WTC11 (cell line): Measurements from ENCODE around the gene MITF. TPM values are rescaled to one million over a fixed set of nuclear protein-coding genes. Genes with fewer than 3 reads are reported as not detected.

ENCODE experiments used
- ATAC-seq: fragments of 200-7000 bp; cut with Tn5 transposase; 2 replicates; pipeline ENCODE4 v1.10.0; 2021; ENCODE audit warnings: mild to moderate bottlenecking, moderate library complexity
- CTCF ChIA-PET: fragments of 300-600 bp; sonication (Branson Sonifier 250); formaldehyde crosslinking; loops from one replicate; lab custom pipeline; 2021; ENCODE audit warnings: antibody characterized with exemption; lab: Charles Lee
- POLR2A ChIA-PET: fragments of 350-600 bp; sonication (Branson Sonifier 250); formaldehyde crosslinking; loops from one replicate; lab custom pipeline; 2021; ENCODE audit warnings: antibody characterized with exemption; lab: Charles Lee
- DNase-seq: peaks from one replicate; pipeline ENCODE4 v3.0.0; 2021; ENCODE audit warnings: low spot score
- H3K27ac Mint-ChIP-seq: 2 replicates; pipeline ENCODE4 v1.8.0; 2021; ENCODE audit warnings: mixed read lengths
- H3K27me3 Mint-ChIP-seq: 2 replicates; pipeline ENCODE4 v1.8.0; 2021; ENCODE audit warnings: low read depth, mild to moderate bottlenecking, moderate library complexity, mixed read lengths
- H3K36me3 Mint-ChIP-seq: 2 replicates; pipeline ENCODE4 v1.8.0; 2021; ENCODE audit warnings: mixed read lengths
- H3K4me1 Mint-ChIP-seq: 2 replicates; pipeline ENCODE4 v1.8.0; 2022; ENCODE audit warnings: mixed read lengths
- H3K4me3 Mint-ChIP-seq: 2 replicates; pipeline ENCODE4 v1.8.0; 2021; ENCODE audit warnings: mild to moderate bottlenecking, moderate library complexity, mixed read lengths
- H3K9me3 Mint-ChIP-seq: 2 replicates; pipeline ENCODE4 v1.8.0; 2021; ENCODE audit warnings: mixed read lengths
- CBFB ChIP-seq: sonication (generic); formaldehyde crosslinking; IDR thresholded peaks from 2 replicates; pipeline ENCODE4 v1.8.1; 2022; ENCODE audit warnings: mild to moderate bottlenecking, low read depth, missing genetic modification reagents
- E2F4 ChIP-seq: sonication (generic); formaldehyde crosslinking; IDR thresholded peaks from 2 replicates; pipeline ENCODE4 v1.8.1; 2022; ENCODE audit warnings: low read depth, mild to moderate bottlenecking, moderate library complexity, missing genetic modification reagents, borderline replicate concordance
- ETV6 ChIP-seq: sonication (generic); formaldehyde crosslinking; IDR thresholded peaks from 2 replicates; pipeline ENCODE4 v1.8.1; 2022; ENCODE audit warnings: mild to moderate bottlenecking, missing genetic modification reagents
- FOXP1 ChIP-seq: sonication (generic); formaldehyde crosslinking; IDR thresholded peaks from 2 replicates; pipeline ENCODE4 v1.8.0; 2022; ENCODE audit warnings: missing genetic modification reagents, mild to moderate bottlenecking, moderate library complexity, borderline replicate concordance
- HMGA2 ChIP-seq: fragments of 250-450 bp; sonication (Bioruptor Pico); IDR thresholded peaks from 2 replicates; pipeline ENCODE4 v1.4.0; 2021; ENCODE audit warnings: mild to moderate bottlenecking, moderate library complexity
- MLX ChIP-seq: sonication (generic); formaldehyde crosslinking; IDR thresholded peaks from 2 replicates; pipeline ENCODE4 v1.8.1; 2023; ENCODE audit warnings: mild to moderate bottlenecking, missing genetic modification reagents, moderate library complexity
- MYBL2 ChIP-seq: sonication (generic); formaldehyde crosslinking; IDR thresholded peaks from 2 replicates; pipeline ENCODE4 v1.8.1; 2023; ENCODE audit warnings: mild to moderate bottlenecking, moderate library complexity, missing genetic modification reagents
- ZBTB43 ChIP-seq: sonication (generic); formaldehyde crosslinking; IDR thresholded peaks from 2 replicates; pipeline ENCODE4 v1.8.1; 2023; ENCODE audit warnings: mild to moderate bottlenecking, missing genetic modification reagents
- ZNF121 ChIP-seq: sonication (generic); formaldehyde crosslinking; IDR thresholded peaks from 2 replicates; pipeline ENCODE4 v1.8.0; 2023; ENCODE audit warnings: missing genetic modification reagents
- ZNF219 ChIP-seq: sonication (generic); formaldehyde crosslinking; IDR thresholded peaks from 2 replicates; pipeline ENCODE4 v1.8.0; 2023; ENCODE audit warnings: missing genetic modification reagents, mild to moderate bottlenecking, borderline replicate concordance
- ZNF423 ChIP-seq: fragments of 250-450 bp; sonication (Bioruptor Pico); IDR thresholded peaks from 2 replicates; pipeline ENCODE4 v2.1.2; 2022; ENCODE audit warnings: mild to moderate bottlenecking, moderate library complexity
- ZSCAN18 ChIP-seq: fragments of 250-450 bp; sonication (Bioruptor Pico); IDR thresholded peaks from 2 replicates; pipeline ENCODE4 v2.1.2; 2022; ENCODE audit warnings: mild to moderate bottlenecking, moderate library complexity
- total RNA-seq: library from RNA; stranded (reverse); gene quantifications from 3 replicates; pipeline ENCODE4 v1.2.3, GENCODE V29; 2021
- TF ChIP-seq, protein P1 (sequence below): sonication (generic); formaldehyde crosslinking; IDR thresholded peaks from 2 replicates; pipeline ENCODE4 v1.8.0; 2023; ENCODE audit warnings: missing genetic modification reagents
- TF ChIP-seq, protein P2 (sequence below): fragments of 250-450 bp; sonication (Bioruptor Pico); conservative IDR thresholded peaks from 2 replicates; pipeline ENCODE4 v1.9.0; 2021; ENCODE audit warnings: mild to moderate bottlenecking
- TF ChIP-seq, protein P3 (sequence below): sonication (generic); formaldehyde crosslinking; IDR thresholded peaks from 2 replicates; pipeline ENCODE4 v1.8.0; 2022; ENCODE audit warnings: mild to moderate bottlenecking, missing genetic modification reagents

Gene MITF
- total RNA-seq, 1 experiment from 2014 or later, result 1.3 TPM

DNA sequence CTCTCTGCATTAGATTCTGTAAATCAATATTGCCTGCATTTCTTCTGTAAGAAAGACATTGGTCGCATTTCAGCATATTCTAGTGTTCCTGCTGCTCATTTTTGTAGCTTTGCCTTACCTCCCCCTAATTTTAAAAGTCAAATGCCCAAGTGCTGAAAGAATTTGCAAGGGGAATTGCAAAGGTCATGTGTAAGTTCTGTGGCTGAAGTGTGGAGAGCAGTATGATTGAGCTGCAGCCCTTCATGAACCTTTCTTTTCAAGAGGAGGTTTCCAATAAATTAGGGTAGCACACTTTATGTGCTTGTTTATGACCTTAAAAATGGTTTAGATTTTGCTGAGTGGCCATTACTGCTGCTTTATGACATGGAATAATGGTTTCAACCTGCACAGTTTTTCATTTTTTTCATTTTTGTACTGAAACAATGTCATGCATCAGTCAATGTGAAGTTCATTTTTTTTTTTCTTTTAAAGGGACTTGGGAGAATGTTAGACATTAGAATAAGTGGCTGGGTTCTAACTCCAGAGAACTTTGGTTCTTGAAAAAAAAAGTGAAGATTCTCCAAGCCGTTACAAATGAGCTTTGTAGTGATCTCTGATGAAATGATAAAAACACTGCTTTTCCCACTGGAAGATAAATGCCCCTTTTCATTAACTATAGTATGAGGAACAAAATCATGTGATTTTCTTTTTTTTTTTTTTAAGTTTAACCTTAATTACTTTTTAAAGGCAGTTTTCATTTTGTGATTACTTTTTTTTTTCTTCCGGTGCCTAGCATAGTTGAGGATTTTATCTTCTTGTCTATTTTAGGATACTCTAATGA is 99.6 kb downstream of the MITF start (continued):
- TF ChIP-seq ZSCAN18 (CRISPR knock-in tag) (no peak), HMGA2 (CRISPR knock-in tag) (no peak)

- Mint-ChIP-seq H3K4me3 (no peak overlapping the region), H3K9me3 (no peaks in the 10 kb centered on the region), H3K36me3 (no peaks in the 10 kb centered on the region), H3K27ac (no peak overlapping the region), H3K4me1 (no peaks in the 10 kb centered on the region), H3K27me3 (no peaks in the 10 kb centered on the region)
- ChIA-PET POLR2A (no interaction called here), CTCF (no interaction called here)
- TF ChIP-seq ETV6 (CRISPR knock-in tag), result no peak
- DNase-seq (no peak), ATAC-seq (no peak)
Measured at GRCh38 chr3:69842351-69842750, 103.1 kb downstream of the MITF start.

- H3K27ac Mint-ChIP-seq, result no peak overlapping the region
- ChIA-PET CTCF (no interaction called here), POLR2A (no interaction called here)
- H3K27me3 Mint-ChIP-seq, result no peaks in the 10 kb centered on the region
- no peaks in the 10 kb centered on the region for H3K9me3 Mint-ChIP-seq
- TF ChIP-seq, protein P1, sequence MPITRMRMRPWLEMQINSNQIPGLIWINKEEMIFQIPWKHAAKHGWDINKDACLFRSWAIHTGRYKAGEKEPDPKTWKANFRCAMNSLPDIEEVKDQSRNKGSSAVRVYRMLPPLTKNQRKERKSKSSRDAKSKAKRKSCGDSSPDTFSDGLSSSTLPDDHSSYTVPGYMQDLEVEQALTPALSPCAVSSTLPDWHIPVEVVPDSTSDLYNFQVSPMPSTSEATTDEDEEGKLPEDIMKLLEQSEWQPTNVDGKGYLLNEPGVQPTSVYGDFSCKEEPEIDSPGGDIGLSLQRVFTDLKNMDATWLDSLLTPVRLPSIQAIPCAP (CRISPR knock-in tag), result no peak
- H3K4me3 Mint-ChIP-seq, result no peak overlapping the region
- no peak for ATAC-seq
- no peaks in the 10 kb centered on the region for H3K36me3 Mint-ChIP-seq
- no peak for DNase-seq
- no peaks in the 10 kb centered on the region for H3K4me1 Mint-ChIP-seq
Measured at GRCh38 chr3:69842789-69843188, 103.5 kb downstream of the MITF start.

GRCh38 chr3:69844706-69845105 is 105.4 kb downstream of the MITF start:
- POLR2A ChIA-PET, result no interaction called here
- Mint-ChIP-seq H3K4me3 (no peak overlapping the region), H3K36me3 (no peaks in the 10 kb centered on the region)

More at GRCh38 chr3:69844706-69845105, 105.4 kb downstream of the MITF start:
- TF ChIP-seq, protein P2, sequence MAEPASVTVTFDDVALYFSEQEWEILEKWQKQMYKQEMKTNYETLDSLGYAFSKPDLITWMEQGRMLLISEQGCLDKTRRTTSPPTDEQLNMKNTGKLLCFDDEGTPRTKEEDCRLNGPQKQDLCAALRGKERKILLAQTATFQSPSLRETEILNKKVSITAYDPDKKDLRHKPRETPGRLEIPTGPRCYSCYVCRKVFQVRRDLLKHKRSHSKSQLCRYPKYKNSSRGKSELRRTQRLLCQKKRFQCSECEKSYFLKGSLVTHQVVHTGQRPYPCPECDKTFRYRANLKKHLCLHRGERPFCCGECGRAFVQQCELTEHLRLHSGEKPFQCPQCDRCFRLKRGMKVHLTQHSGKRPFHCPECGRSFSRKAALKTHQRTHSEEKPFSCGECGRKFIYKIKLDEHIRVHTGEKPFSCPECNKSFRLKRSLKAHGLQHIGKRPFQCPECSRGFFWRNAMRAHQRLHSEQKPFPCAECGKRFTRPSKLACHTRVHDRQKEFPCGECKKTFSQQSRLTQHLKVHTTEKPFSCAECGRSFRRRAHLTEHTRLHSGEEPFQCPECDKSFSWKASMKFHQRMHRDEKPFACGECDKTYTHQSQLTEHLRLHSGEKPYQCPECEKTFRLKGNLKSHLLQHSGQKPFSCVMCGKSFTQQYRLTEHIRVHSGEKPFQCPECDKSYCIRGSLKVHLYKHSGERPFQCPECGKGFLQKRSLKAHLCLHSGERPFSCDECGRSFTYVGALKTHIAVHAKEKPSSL, result no peak
- TF ChIP-seq CBFB (CRISPR knock-in tag), result no peak
- TF ChIP-seq ZNF423 (CRISPR knock-in tag), result no peak
- no peak for TF ChIP-seq MYBL2 (CRISPR knock-in tag)
- TF ChIP-seq E2F4 (CRISPR knock-in tag), result no peak
- no peak for TF ChIP-seq ZBTB43 (CRISPR knock-in tag)
- TF ChIP-seq ZNF121 (CRISPR knock-in tag), result no peak
- TF ChIP-seq FOXP1 (CRISPR knock-in tag), result no peak
- TF ChIP-seq ZNF219 (CRISPR knock-in tag), result no peak
- TF ChIP-seq, protein P3, sequence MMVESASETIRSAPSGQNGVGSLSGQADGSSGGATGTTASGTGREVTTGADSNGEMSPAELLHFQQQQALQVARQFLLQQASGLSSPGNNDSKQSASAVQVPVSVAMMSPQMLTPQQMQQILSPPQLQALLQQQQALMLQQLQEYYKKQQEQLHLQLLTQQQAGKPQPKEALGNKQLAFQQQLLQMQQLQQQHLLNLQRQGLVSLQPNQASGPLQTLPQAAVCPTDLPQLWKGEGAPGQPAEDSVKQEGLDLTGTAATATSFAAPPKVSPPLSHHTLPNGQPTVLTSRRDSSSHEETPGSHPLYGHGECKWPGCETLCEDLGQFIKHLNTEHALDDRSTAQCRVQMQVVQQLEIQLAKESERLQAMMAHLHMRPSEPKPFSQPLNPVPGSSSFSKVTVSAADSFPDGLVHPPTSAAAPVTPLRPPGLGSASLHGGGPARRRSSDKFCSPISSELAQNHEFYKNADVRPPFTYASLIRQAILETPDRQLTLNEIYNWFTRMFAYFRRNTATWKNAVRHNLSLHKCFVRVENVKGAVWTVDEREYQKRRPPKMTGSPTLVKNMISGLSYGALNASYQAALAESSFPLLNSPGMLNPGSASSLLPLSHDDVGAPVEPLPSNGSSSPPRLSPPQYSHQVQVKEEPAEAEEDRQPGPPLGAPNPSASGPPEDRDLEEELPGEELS (CRISPR knock-in tag), result no peak
- TF ChIP-seq MLX (CRISPR knock-in tag), result no peak
- TF ChIP-seq, all 79 proteins: peak for 0
- Mint-ChIP-seq H3K27me3 (no peaks in the 10 kb centered on the region), H3K9me3 (no peaks in the 10 kb centered on the region), H3K4me1 (no peaks in the 10 kb centered on the region), H3K27ac (no peak overlapping the region)
- CTCF ChIA-PET, result no interaction called here
- ATAC-seq (no peak), DNase-seq (no peak)
